Stimulated activated CD4-positive, alpha-beta T cell treated with anti-CD3 and anti-CD28 coated beads, Interleukin-12 subunit alpha, Interleukin-12 subunit beta, amount 100 ng/mL, for 4 hours (primary cell): ENCODE measurements around the gene ACOT6.
"Not testable (repeated sequence)": the region's sequence is repeated elsewhere in the genome, so short reads cannot be mapped to it uniquely, and the experiment has no call there.

ENCODE experiments used
- DNase-seq: peaks from one replicate; pipeline ENCODE4 v3.0.0-alpha.2; 2020

The ACOT6 gene

GRCh38 chr14:73659202-73659601, 46.9 kb downstream of the ACOT6 start:
- not testable (repeated sequence) for DNase-seq

GRCh38 chr14:73660511-73660910, 48.2 kb downstream of the ACOT6 start:
- DNase-seq: no peak

- DNase-seq: no peak
Measured at GRCh38 chr14:73661872-73662271, 49.6 kb downstream of the ACOT6 start.

- no peak for DNase-seq
Measured at GRCh38 chr14:73662487-73662943, 50.2 kb downstream of the ACOT6 start.

- no peak for DNase-seq
Measured at GRCh38 chr14:73663548-73664212, 51.4 kb downstream of the ACOT6 start.

- DNase-seq: no peak
Measured at GRCh38 chr14:73665130-73665529, 52.8 kb downstream of the ACOT6 start.

GRCh38 chr14:73666583-73666982, 54.3 kb downstream of the ACOT6 start:
- no peak for DNase-seq

GRCh38 chr14:73667854-73668253, 55.5 kb downstream of the ACOT6 start:
- no peak for DNase-seq
